Measurements from ENCODE around the gene LPCAT2. TPM values are rescaled to one million over a fixed set of nuclear protein-coding genes. Genes with fewer than 3 reads are reported as not detected.
A peak's percentile ranks its signal among the peaks of the same experiment; 100 is the strongest.

Gene LPCAT2
- total and polyA plus RNA-seq, 2 of the 13 experiments (the other 11 are each of a cell fraction or from before 2014, with no cell fraction given), result 9.9 to 17.6 TPM

DNA sequence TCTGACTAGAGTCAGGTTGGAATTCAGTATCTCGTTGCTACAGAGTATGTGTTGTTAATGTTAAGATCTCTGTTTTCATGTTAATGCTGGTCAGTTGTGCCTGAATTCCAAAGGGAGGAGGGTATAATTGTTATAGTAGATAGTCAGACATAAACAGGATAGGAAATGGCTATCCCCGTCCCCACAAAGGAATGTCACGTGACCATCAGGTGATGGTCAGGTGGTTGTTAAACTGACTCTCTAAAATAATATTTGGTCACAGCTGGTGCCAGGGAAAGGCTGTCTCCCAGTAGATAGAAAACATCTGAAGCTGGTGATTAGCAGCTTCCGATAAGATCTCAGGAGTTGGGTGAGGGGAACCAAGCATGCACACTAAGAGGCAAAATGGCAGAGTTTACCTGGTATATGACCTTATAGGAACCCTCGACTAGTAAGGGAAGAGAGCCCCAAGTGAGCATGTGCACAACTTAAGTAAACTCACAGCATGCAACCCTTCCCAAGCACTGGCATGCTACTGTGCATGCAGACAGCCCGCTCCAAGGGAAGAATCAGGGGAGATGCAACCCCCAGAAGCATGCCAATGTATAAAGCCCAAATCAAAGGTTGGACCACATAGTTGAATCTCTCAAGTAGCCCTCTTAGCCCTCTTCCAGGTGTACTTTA is 119.6 kb downstream of the LPCAT2 start:
- in situ Hi-C loops (cut with HindIII; ENCODE audit: extremely low pct_ligation_motif_present, low pct_unique_long_range_greater_than_20kb), result no loop called here
- H3K27me3 ChIP-seq (ENCODE audit: control insufficient read depth in 1 of 2, insufficient read depth in 2 of 2, low read length in 2 of 2), result no peaks in the 10 kb centered on the region
- H4K20me1 ChIP-seq (ENCODE audit: insufficient read depth, low read length), result no peaks in the 10 kb centered on the region
- CTCF ChIA-PET (ENCODE audit: low intra/inter-chr PET ratio, low total read pairs), result no interaction called here
- POLR2A ChIA-PET, result no interaction called here
- H2AFZ ChIP-seq (ENCODE audit: low read length), result no peak overlapping the region
- no peak for ATAC-seq
- H3K9ac ChIP-seq (ENCODE audit: insufficient read depth, low read depth, low read length), result no peak overlapping the region
- no peak overlapping the region for H3K4me3 ChIP-seq (replicated peaks in 1 of 3; ENCODE audit: insufficient read depth in 1 of 3, low read depth in 2 of 3, low read length in 3 of 3)
- H3K4me1 ChIP-seq (ENCODE audit: insufficient read depth, low read length), result peaks cover 29% of the 10 kb centered on the region
- H3K27ac ChIP-seq (ENCODE audit: extremely low read length, insufficient read depth, low read length), result no peak overlapping the region
- intact Hi-C loops (cut with micrococcal nuclease; ENCODE audit: unreplicated experiment), result no loop called here
- 80% methylated on average over 6 of the region's 6 CpGs for WGBS (ENCODE audit: low lambda C conversion rate)
- peaks cover 14% of the 10 kb centered on the region; the same call in 1 of the 2 replicates for H3K9me3 ChIP-seq (ENCODE audit: low read length)
- no peaks in the 10 kb centered on the region for H3K79me2 ChIP-seq (ENCODE audit: insufficient read depth, low read length)
- H3K36me3 ChIP-seq (replicated peaks in 1 of 2; ENCODE audit: control insufficient read depth in 1 of 2, insufficient read depth in 2 of 2, low read length in 2 of 2), result no peaks in the 10 kb centered on the region
- no peak for DNase-seq (ENCODE audit: low spot score)
- FAIRE-seq, result no peak
- TF ChIP-seq, protein P1, sequence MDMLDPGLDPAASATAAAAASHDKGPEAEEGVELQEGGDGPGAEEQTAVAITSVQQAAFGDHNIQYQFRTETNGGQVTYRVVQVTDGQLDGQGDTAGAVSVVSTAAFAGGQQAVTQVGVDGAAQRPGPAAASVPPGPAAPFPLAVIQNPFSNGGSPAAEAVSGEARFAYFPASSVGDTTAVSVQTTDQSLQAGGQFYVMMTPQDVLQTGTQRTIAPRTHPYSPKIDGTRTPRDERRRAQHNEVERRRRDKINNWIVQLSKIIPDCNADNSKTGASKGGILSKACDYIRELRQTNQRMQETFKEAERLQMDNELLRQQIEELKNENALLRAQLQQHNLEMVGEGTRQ (IDR thresholded peaks at IDR 0.05; ENCODE audit: low read depth, low read length), result peak; percentile 67
- TF ChIP-seq, protein P1 (CRISPR knock-in tag; IDR thresholded peaks at IDR 0.05; ENCODE audit: borderline replicate concordance), result no peak
- TF ChIP-seq, protein P2, sequence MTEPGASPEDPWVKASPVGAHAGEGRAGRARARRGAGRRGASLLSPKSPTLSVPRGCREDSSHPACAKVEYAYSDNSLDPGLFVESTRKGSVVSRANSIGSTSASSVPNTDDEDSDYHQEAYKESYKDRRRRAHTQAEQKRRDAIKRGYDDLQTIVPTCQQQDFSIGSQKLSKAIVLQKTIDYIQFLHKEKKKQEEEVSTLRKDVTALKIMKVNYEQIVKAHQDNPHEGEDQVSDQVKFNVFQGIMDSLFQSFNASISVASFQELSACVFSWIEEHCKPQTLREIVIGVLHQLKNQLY (CRISPR knock-in tag; IDR thresholded peaks at IDR 0.05), result no peak
- TF ChIP-seq RAD51 (IDR thresholded peaks at IDR 0.05; ENCODE audit: borderline replicate concordance) (peak; percentile 57; the same call in 1 of the 2 replicates), ZFP37 (CRISPR knock-in tag; IDR thresholded peaks at IDR 0.05; ENCODE audit: borderline replicate concordance) (no peak)
- H3K4me2 ChIP-seq (ENCODE audit: low read depth, low read length), result no peak overlapping the region
- no TSS peak for BruUV-seq (replicated peaks)

DNA sequence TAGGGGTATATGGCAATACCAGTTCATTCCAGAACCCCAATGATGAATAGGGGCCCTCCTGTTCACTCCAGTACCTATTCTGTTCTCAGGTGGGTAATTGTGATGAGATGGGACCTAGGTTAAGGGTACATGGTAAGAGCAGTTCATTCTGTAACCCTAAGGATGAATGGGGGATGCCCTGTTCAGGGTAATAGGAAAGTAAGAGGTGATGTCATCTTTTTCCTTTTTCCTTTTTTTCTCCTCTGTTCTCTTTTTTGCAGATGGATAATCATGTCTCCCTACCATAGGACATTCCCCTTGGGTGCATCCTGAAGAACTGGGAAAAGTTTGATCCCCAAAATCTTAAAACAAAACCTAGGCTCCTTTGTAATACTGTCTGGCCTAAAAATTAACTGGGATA is 121.9 kb downstream of the LPCAT2 start:
- H3K27ac ChIP-seq (ENCODE audit: extremely low read length, insufficient read depth, low read length), result no peak overlapping the region
- no peaks in the 10 kb centered on the region for H3K79me2 ChIP-seq (ENCODE audit: insufficient read depth, low read length)
- H3K4me3 ChIP-seq (replicated peaks in 1 of 3; ENCODE audit: insufficient read depth in 1 of 3, low read depth in 2 of 3, low read length in 3 of 3), result no peak overlapping the region
- ChIA-PET CTCF (ENCODE audit: low intra/inter-chr PET ratio, low total read pairs) (no interaction called here), POLR2A (no interaction called here)
- peaks cover 14% of the 10 kb centered on the region; the same call in 1 of the 2 replicates for H3K9me3 ChIP-seq (ENCODE audit: low read length)
- H3K36me3 ChIP-seq (replicated peaks in 1 of 2; ENCODE audit: control insufficient read depth in 1 of 2, insufficient read depth in 2 of 2, low read length in 2 of 2), result no peaks in the 10 kb centered on the region
- no peaks in the 10 kb centered on the region for H4K20me1 ChIP-seq (ENCODE audit: insufficient read depth, low read length)
- no peak overlapping the region for H2AFZ ChIP-seq (ENCODE audit: low read length)
- ATAC-seq (no peak), DNase-seq (ENCODE audit: low spot score) (no peak), FAIRE-seq (no peak)
- H3K4me2 ChIP-seq (ENCODE audit: low read depth, low read length), result no peak overlapping the region
- in situ Hi-C loops (cut with HindIII; ENCODE audit: extremely low pct_ligation_motif_present, low pct_unique_long_range_greater_than_20kb) (no loop called here), intact Hi-C loops (cut with micrococcal nuclease; ENCODE audit: unreplicated experiment) (no loop called here)
- no peaks in the 10 kb centered on the region for H3K27me3 ChIP-seq (ENCODE audit: control insufficient read depth in 1 of 2, insufficient read depth in 2 of 2, low read length in 2 of 2)
- BruUV-seq (replicated peaks), result no TSS peak
- H3K4me1 ChIP-seq (ENCODE audit: insufficient read depth, low read length), result peaks cover 29% of the 10 kb centered on the region
- no peak overlapping the region for H3K9ac ChIP-seq (ENCODE audit: insufficient read depth, low read depth, low read length)
- TF ChIP-seq HDAC6 (IDR thresholded peaks at IDR 0.05; ENCODE audit: low read depth, low read length) (no peak), ATF7 (IDR thresholded peaks at IDR 0.05) (peak; percentile 93), ATF7 (CRISPR knock-in tag; IDR thresholded peaks at IDR 0.05) (no peak)

Data from HepG2 (cell line).